Activated CD8-positive, alpha-beta T cell treated with anti-CD3 and anti-CD28 coated beads, Interleukin-2, amount 10 ng/mL, durations not matched to agents 7 days and 5 days (primary cell): ENCODE measurements around the gene SRCIN1. TPM values are rescaled to one million over a fixed set of nuclear protein-coding genes. Genes with fewer than 3 reads are reported as not detected.
"Not testable (repeated sequence)": the region's sequence is repeated elsewhere in the genome, so short reads cannot be mapped to it uniquely, and the experiment has no call there.

Experiments used
- ATAC-seq: fragments of 150-1000 bp; cut with Tn5 transposase; one replicate; pipeline ENCODE4 v1.10.0; 2021; ENCODE audit warnings: moderate library complexity
- CTCF ChIA-PET: fragments of 350-600 bp; sonication (Branson Sonifier 250); formaldehyde crosslinking; loops from one replicate; lab custom pipeline; 2021; ENCODE audit warnings: antibody characterized with exemption; lab: Charles Lee
- POLR2A ChIA-PET: fragments of 350-600 bp; sonication (Branson Sonifier 250); formaldehyde crosslinking; loops from one replicate; lab custom pipeline; 2021; ENCODE audit warnings: antibody characterized with exemption; lab: Charles Lee
- DNase-seq: peaks from one replicate; pipeline ENCODE4 v3.0.0-alpha.2; 2020
- H3K27ac Mint-ChIP-seq: one replicate; pipeline ENCODE4 v1.8.0; 2021; ENCODE audit warnings: mild to moderate bottlenecking, mixed read lengths
- H3K27me3 Mint-ChIP-seq: one replicate; pipeline ENCODE4 v1.8.0; 2021; ENCODE audit warnings: low read depth, mixed read lengths
- H3K36me3 Mint-ChIP-seq: one replicate; pipeline ENCODE4 v1.8.0; 2021; ENCODE audit warnings: low read depth, mixed read lengths
- H3K4me1 Mint-ChIP-seq: one replicate; pipeline ENCODE4 v1.8.0; 2021; ENCODE audit warnings: low read depth, mixed read lengths
- H3K4me3 Mint-ChIP-seq: one replicate; pipeline ENCODE4 v1.8.0; 2021; ENCODE audit warnings: mild to moderate bottlenecking, mixed read lengths
- H3K9me3 Mint-ChIP-seq: one replicate; pipeline ENCODE4 v1.8.0; 2022; ENCODE audit warnings: mixed read lengths; ENCODE audit not compliant: insufficient read depth
- total RNA-seq, 2 experiments: library from RNA; stranded (reverse); gene quantifications; one replicate each; pipeline ENCODE4 v1.2.3, GENCODE V29; 2021

SRCIN1 gene
- total RNA-seq = under 1 TPM in 1 of 2 experiments, not detected in 1; 0.34 TPM

DNA sequence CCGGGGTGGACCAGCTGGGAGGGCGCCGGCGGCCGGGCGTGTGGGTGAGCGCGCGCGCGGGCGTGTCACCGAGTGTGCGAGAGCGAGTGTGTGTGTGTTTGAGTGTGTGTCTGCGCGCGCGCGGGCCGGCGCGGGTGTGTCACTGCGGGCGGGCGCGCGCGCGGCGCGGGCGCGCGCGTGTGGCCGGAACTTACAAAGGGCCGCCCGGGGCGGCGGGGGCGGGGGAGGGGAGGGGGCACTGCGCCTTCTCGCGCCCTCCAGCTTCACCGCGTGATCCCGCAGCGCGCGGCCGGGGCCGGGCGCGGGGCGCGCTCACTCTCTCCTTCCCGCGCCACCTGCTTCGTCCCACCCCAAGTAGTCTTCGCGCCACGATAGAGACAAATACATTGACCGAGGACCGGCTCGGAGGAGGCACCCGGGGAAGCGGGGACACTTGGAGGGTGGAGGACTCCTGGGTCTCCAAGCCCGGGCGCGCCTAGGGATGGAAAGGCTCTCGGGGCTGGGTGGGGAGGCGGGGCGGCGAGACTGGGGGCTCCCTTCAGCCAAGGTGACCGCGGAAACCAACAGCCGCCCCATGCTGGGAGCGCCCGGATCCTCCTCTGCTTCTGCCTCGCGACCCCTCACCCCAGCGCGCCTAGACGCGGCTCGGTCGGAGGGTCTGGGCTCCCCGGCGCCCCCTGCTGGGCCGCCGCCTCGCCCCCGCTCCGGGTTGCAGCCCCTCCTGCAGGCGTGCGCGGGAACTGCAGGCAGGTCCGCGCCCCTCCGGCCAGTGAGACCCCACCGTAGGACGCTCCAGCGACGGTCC is at the start of gene SRCIN1:
Gene SRCIN1 (minus strand): TSS at position 112 of the 805 bp plus-strand sequence. CDS start 247 bp downstream, outside the sequence.
- peaks cover 19% of the 10 kb centered on the region for H3K4me1 Mint-ChIP-seq
- peak within 1 kb of the TSS; percentile 63 for H3K4me3 Mint-ChIP-seq
- H3K36me3 Mint-ChIP-seq = no peaks in the 10 kb centered on the region
- no peaks in the 10 kb centered on the region for H3K9me3 Mint-ChIP-seq
- H3K27ac Mint-ChIP-seq = no peak within 1 kb of the TSS
- ChIA-PET POLR2A (interaction anchor here (0.6 kb wide), 1 partner anchor 58 kb away, joined by 3 read pairs; no protein-coding TSS in a partner anchor), CTCF (interaction anchor here (0.6 to 4.3 kb wide), 8 partner anchors 9 to 48 kb away, joined by 3 to 37 read pairs (median 4); no protein-coding TSS in a partner anchor)
- H3K27me3 Mint-ChIP-seq = peaks cover 68% of the 10 kb centered on the region
- peak; percentile 61 for DNase-seq
- peak; percentile 50 for ATAC-seq

DNA sequence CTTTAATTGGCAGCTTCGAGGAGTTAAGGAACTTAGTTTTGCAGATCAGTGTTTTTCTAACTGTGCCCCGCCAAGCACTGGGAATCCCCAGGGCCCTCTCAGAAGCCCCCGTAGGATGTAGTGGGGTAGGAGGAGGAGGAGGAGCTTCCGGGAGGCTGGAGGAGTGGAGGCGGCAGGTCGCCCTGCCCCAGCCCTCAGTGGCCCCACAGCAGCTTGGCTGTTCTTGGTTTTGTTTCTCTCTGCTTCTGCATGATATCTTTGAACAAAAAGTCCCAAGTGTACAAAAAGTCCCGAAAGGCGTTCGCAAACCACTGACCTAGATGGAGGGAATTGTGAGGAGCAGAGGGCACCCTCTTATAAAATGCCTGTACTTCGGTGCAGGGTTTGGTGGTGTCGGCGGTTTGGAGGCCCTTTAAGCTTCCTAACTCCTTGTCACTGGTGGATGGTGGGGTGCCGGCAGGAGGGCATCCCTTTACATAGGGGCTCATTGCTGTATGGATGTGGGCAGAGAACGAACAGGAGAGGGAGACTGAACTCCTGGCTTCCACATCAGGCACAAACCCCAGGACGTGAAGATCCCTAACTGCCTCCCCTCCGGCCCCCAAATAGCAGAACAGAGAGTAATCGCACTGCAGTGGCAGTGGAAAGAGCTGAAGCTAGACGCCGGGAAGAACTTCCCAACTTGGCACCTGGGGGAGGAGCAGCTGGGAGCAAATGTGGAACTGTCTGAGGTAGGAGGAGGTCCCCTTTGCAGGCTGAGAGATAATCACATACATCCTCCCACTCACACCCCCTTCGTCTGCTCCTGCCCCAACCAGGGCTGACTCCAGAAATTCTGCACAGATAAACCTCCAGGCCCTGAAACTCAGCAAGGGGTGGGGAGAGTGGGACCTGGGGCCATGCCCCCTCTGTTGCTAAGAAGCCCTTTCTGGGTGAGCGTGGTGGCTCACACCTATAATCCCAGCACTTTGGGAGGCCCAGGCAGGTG is 49.0 kb upstream of the SRCIN1 start:
- ChIA-PET POLR2A (interaction anchor here (1.2 kb wide), 1 partner anchor 12 kb away, joined by 3 read pairs; no protein-coding TSS in a partner anchor), CTCF (interaction anchor here (0.8 to 3.2 kb wide), 9 partner anchors 8 to 520 kb away, joined by 3 to 15 read pairs (median 5); no protein-coding TSS in a partner anchor)
- ATAC-seq = peak; percentile 57
- H3K4me3 Mint-ChIP-seq = no peak overlapping the region
- no peak for DNase-seq
- peaks cover 27% of the 10 kb centered on the region for H3K4me1 Mint-ChIP-seq
- no peaks in the 10 kb centered on the region for H3K36me3 Mint-ChIP-seq
- no peaks in the 10 kb centered on the region for H3K9me3 Mint-ChIP-seq
- H3K27ac Mint-ChIP-seq = no peak overlapping the region
- H3K27me3 Mint-ChIP-seq = peaks cover 10% of the 10 kb centered on the region

- no peak for DNase-seq
- no peaks in the 10 kb centered on the region for H3K36me3 Mint-ChIP-seq
- CTCF ChIA-PET = interaction anchor here (1.1 to 3.2 kb wide), 6 partner anchors 9 to 98 kb away, joined by 4 to 15 read pairs (median 6); no protein-coding TSS in a partner anchor
- no peak overlapping the region for H3K27ac Mint-ChIP-seq
- no peak overlapping the region for H3K4me3 Mint-ChIP-seq
- H3K27me3 Mint-ChIP-seq = peaks cover 10% of the 10 kb centered on the region
- H3K4me1 Mint-ChIP-seq = peaks cover 22% of the 10 kb centered on the region
- H3K9me3 Mint-ChIP-seq = no peaks in the 10 kb centered on the region
- ATAC-seq = no peak
- POLR2A ChIA-PET = no interaction called here
These were observed 47.9 kb upstream of the SRCIN1 start for GRCh38 chr17:38653679-38654078.

DNA sequence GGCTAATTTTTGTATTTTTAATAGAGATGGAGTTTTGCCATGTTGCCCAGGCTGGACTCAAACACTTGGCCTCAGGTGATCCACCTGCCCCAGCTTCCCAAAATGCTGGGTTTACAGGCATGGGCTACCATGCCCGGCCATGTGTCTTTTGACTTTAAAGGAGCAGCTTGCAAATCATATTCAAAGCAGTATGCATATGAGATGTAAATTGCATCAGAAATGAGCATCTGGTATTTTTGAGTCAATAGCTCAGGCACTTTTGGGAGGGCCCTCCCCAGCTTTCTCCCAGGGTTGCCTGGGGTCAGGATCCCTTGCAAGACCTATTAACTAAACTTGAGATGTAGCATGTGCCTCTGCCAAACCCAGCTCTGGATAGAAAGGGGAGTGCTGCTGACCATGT is 47.5 kb upstream of the SRCIN1 start:
- Mint-ChIP-seq H3K27ac (no peak overlapping the region), H3K36me3 (no peaks in the 10 kb centered on the region), H3K27me3 (peaks cover 10% of the 10 kb centered on the region), H3K9me3 (no peaks in the 10 kb centered on the region), H3K4me3 (no peak overlapping the region), H3K4me1 (peaks cover 18% of the 10 kb centered on the region)
- DNase-seq (no peak), ATAC-seq (no peak)
- CTCF ChIA-PET = interaction anchor here (1.1 to 3.2 kb wide), 6 partner anchors 10 to 97 kb away, joined by 4 to 15 read pairs (median 6); no protein-coding TSS in a partner anchor
- POLR2A ChIA-PET = interaction anchor here (0.6 kb wide), 1 partner anchor 226 kb away, joined by 3 read pairs; no protein-coding TSS in a partner anchor

GRCh38 chr17:38650653-38651173 is 45.0 kb upstream of the SRCIN1 start:
- DNase-seq, H3K36me3 Mint-ChIP-seq, H3K4me3 Mint-ChIP-seq, H3K4me1 Mint-ChIP-seq, ATAC-seq, H3K27ac Mint-ChIP-seq, H3K9me3 Mint-ChIP-seq, POLR2A ChIA-PET: not testable (repeated sequence)
- CTCF ChIA-PET = interaction anchor here (1.9 kb wide), 1 partner anchor 16 kb away, joined by 4 read pairs; no protein-coding TSS in a partner anchor
- peaks cover 13% of the 10 kb centered on the region for H3K27me3 Mint-ChIP-seq

DNA sequence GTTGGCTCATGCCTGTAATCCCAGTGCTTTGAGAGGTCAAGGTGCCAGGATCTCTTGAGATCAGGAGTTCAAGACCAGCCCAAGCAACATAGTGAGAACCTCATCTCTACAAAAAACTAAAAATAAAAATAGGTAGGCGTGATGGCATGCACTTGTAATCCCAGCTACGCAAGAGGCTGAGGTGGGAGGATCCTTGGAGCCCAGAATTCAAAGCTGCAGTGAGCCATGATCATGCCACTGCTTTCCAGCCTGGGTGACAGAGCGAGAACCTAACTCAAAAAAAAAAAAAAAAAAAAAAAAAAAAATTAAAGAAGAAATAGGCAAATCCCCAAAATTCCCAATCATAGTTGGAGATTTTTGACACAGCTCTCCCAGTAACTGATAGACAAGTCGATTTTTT is 32.2 kb upstream of the SRCIN1 start:
- H3K9me3 Mint-ChIP-seq = peaks cover 4% of the 10 kb centered on the region
- no peak overlapping the region for H3K27ac Mint-ChIP-seq
- no peak overlapping the region for H3K4me3 Mint-ChIP-seq
- DNase-seq = no peak
- no peaks in the 10 kb centered on the region for H3K36me3 Mint-ChIP-seq
- ChIA-PET POLR2A (no interaction called here), CTCF (no interaction called here)
- ATAC-seq = no peak
- H3K4me1 Mint-ChIP-seq = no peaks in the 10 kb centered on the region
- peaks cover 9% of the 10 kb centered on the region for H3K27me3 Mint-ChIP-seq

DNA sequence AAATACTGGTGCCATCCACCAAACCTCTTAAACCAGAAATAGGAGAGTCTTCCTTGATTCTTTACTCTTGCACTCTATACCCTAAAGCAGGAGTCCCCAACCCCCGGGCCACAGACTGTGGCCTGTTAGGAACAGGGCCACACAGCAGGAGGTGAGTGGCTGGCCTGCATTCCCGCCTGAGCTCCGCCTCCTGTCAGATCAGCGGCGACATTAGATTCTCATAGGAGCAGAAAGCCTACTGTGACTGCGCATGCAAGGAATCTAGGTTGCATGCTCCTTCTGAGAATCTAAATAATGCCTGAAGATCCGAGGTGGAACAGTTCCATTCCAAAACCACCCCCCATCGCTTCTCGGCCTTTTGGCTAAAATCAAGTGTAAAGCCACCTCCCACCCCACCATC is 30.3 kb upstream of the SRCIN1 start:
- H3K27ac Mint-ChIP-seq = no peak overlapping the region
- ChIA-PET CTCF (no interaction called here), POLR2A (no interaction called here)
- H3K27me3 Mint-ChIP-seq = peaks cover 9% of the 10 kb centered on the region
- peaks cover 4% of the 10 kb centered on the region for H3K9me3 Mint-ChIP-seq
- no peaks in the 10 kb centered on the region for H3K36me3 Mint-ChIP-seq
- H3K4me1 Mint-ChIP-seq = no peaks in the 10 kb centered on the region
- ATAC-seq (no peak), DNase-seq (no peak)
- no peak overlapping the region for H3K4me3 Mint-ChIP-seq

GRCh38 chr17:38632334-38632733 is 26.6 kb upstream of the SRCIN1 start:
- POLR2A ChIA-PET = no interaction called here
- Mint-ChIP-seq H3K27me3 (peaks cover 11% of the 10 kb centered on the region), H3K4me3 (no peak overlapping the region), H3K9me3 (no peaks in the 10 kb centered on the region), H3K27ac (no peak overlapping the region), H3K36me3 (no peaks in the 10 kb centered on the region), H3K4me1 (no peaks in the 10 kb centered on the region)
- ATAC-seq (no peak), DNase-seq (no peak)
- CTCF ChIA-PET = no interaction called here

- Mint-ChIP-seq H3K36me3 (no peaks in the 10 kb centered on the region), H3K4me1 (peaks cover 4% of the 10 kb centered on the region), H3K9me3 (no peaks in the 10 kb centered on the region), H3K4me3 (no peak overlapping the region), H3K27ac (no peak overlapping the region), H3K27me3 (peaks cover 15% of the 10 kb centered on the region)
- DNase-seq (no peak), ATAC-seq (no peak)
- POLR2A ChIA-PET = no interaction called here
- CTCF ChIA-PET = interaction anchor here (1.8 kb wide), 1 partner anchor 70 kb away, joined by 4 read pairs; no protein-coding TSS in a partner anchor
These were observed 22.7 kb upstream of the SRCIN1 start for GRCh38 chr17:38628441-38628840.

DNA sequence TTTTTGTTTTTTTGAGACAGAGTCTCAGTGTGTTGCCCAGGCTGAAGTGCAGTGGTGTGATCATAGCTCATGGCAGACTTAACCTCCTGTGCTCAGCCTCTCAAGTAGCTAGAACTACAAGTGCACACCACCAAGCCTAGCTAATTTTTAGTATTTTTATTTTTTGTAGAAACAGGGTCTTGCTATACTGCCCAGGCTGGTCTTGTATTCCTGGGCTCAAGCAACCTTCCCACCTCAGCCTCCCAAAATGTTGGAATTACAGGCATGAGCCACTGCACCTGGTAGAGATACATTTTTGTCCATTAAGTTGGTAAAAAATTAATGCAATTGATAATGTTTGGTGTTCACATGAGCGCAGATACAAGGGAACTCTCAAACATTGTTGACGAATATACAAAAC is 22.2 kb upstream of the SRCIN1 start:
- Mint-ChIP-seq H3K27me3 (peaks cover 15% of the 10 kb centered on the region), H3K36me3 (no peaks in the 10 kb centered on the region), H3K4me1 (peaks cover 4% of the 10 kb centered on the region), H3K9me3 (no peaks in the 10 kb centered on the region), H3K4me3 (no peak overlapping the region), H3K27ac (no peak overlapping the region)
- ChIA-PET CTCF (interaction anchor here (1.8 kb wide), 1 partner anchor 70 kb away, joined by 4 read pairs; no protein-coding TSS in a partner anchor), POLR2A (no interaction called here)
- DNase-seq = no peak
- ATAC-seq = no peak
